ENCODE measurements around the gene LYVE1. TPM values are rescaled to one million over a fixed set of nuclear protein-coding genes. Genes with fewer than 3 reads are reported as not detected.

The LYVE1 gene
- total and polyA plus RNA-seq, 2 of the 13 experiments (the other 11 are each of a cell fraction or from before 2014, with no cell fraction given), result 1.2 to 1.4 TPM

DNA sequence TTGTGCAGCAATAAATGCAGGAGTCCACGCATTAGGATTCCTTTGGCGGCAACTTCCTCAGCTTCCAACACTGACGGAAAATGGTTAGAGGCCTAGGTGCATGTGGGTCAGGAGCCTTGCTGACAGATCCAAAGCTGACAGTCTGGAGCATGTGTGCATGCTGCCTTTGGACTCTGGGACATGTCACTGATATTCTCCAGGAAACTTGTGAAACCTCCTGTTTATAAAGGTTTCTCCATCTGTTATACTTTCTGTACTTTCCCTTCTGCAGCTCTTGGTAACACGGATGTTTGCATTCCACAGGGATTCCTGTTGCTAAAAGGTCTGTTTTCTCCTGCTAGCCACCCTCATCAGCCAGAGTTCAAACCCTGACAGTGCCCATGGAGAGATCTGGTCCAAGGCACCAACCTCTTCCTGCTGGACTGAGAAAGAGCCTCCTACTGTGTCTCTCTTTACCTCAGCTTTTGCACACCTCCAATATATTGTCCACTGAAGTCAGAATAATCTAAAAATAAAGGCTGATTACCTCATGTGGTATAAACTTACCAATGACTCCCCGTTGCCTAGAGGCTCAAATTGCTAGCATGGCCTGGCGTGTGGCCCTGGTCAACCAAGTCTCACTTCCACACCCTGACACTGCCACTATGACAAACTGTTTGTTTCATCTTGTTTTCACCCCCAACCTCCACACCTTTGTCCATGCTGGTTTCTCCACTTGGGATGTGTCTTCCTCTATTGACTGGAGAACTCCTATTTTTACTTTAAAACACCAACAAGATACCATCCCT is 31.1 kb upstream of the LYVE1 start (continued):
- peak; percentile 43; the same call in 1 of the 2 replicates for TF ChIP-seq CREM (IDR thresholded peaks at IDR 0.05)
- no peak for TF ChIP-seq CREM (CRISPR knock-in tag; IDR thresholded peaks at IDR 0.05)
- TF ChIP-seq, protein P1, sequence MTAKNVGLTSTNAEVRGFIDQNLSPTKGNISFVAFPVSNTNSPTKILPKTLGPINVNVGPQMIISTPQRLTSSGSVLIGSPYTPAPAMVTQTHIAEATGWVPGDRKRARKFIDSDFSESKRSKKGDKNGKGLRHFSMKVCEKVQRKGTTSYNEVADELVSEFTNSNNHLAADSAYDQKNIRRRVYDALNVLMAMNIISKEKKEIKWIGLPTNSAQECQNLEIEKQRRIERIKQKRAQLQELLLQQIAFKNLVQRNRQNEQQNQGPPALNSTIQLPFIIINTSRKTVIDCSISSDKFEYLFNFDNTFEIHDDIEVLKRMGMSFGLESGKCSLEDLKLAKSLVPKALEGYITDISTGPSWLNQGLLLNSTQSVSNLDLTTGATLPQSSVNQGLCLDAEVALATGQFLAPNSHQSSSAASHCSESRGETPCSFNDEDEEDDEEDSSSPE (CRISPR knock-in tag; IDR thresholded peaks at IDR 0.05), result no peak
- no peak for TF ChIP-seq NFIB (CRISPR knock-in tag; IDR thresholded peaks at IDR 0.05; ENCODE audit: borderline replicate concordance)
- TF ChIP-seq, protein P2, sequence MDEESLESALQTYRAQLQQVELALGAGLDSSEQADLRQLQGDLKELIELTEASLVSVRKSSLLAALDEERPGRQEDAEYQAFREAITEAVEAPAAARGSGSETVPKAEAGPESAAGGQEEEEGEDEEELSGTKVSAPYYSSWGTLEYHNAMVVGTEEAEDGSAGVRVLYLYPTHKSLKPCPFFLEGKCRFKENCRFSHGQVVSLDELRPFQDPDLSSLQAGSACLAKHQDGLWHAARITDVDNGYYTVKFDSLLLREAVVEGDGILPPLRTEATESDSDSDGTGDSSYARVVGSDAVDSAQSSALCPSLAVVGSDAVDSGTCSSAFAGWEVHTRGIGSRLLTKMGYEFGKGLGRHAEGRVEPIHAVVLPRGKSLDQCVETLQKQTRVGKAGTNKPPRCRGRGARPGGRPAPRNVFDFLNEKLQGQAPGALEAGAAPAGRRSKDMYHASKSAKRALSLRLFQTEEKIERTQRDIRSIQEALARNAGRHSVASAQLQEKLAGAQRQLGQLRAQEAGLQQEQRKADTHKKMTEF (CRISPR knock-in tag; IDR thresholded peaks at IDR 0.05), result 0 out of 2 replicates have a peak, but pooled peaks have one; percentile 18
- TF ChIP-seq, protein P3, sequence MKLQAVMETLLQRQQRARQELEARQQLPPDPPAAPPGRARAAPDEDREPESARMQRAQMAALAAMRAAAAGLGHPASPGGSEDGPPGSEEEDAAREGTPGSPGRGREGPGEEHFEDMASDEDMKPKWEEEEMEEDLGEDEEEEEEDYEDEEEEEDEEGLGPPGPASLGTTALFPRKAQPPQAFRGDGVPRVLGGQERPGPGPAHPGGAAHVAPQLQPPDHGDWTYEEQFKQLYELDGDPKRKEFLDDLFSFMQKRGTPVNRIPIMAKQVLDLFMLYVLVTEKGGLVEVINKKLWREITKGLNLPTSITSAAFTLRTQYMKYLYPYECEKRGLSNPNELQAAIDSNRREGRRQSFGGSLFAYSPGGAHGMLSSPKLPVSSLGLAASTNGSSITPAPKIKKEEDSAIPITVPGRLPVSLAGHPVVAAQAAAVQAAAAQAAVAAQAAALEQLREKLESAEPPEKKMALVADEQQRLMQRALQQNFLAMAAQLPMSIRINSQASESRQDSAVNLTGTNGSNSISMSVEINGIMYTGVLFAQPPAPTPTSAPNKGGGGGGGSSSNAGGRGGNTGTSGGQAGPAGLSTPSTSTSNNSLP (IDR thresholded peaks at IDR 0.05; ENCODE audit: low read depth, low read length), result peak; percentile 32
- TF ChIP-seq CEBPG (CRISPR knock-in tag; IDR thresholded peaks at IDR 0.05), result peak; percentile 25; the same call in 1 of the 2 replicates
- 0 out of 2 replicates have a peak, but pooled peaks have one; percentile 26 for TF ChIP-seq KDM5B (CRISPR knock-in tag; IDR thresholded peaks at IDR 0.05; ENCODE audit: borderline replicate concordance)
- peak; percentile 45 for TF ChIP-seq FOSL2 (CRISPR knock-in tag; IDR thresholded peaks at IDR 0.05)
- TF ChIP-seq SMC3 (IDR thresholded peaks at IDR 0.05; ENCODE audit: low read length), result 0 out of 2 replicates have a peak, but pooled peaks have one; percentile 12
- TF ChIP-seq ZFP1 (CRISPR knock-in tag; IDR thresholded peaks at IDR 0.05), result no peak
- peak; percentile 39; the same call in 1 of the 2 replicates for TF ChIP-seq RCOR2 (CRISPR knock-in tag; IDR thresholded peaks at IDR 0.05)
- 0 out of 2 replicates have a peak, but pooled peaks have one; percentile 12 for TF ChIP-seq MIXL1 (CRISPR knock-in tag; IDR thresholded peaks at IDR 0.05)
- TF ChIP-seq EP300 (IDR thresholded peaks at IDR 0.05; ENCODE audit: low read depth in 2 of 2, low read length in 2 of 2), result peak in 1 of 2 experiments; percentile 66; a peak in 1 of 4 replicates
- no peak for TF ChIP-seq EP300 (CRISPR knock-in tag; IDR thresholded peaks at IDR 0.05; ENCODE audit: borderline replicate concordance)
- TF ChIP-seq RBM22 (optimal IDR thresholded peaks at IDR 0.05; ENCODE audit: low read length), result no peak
- TF ChIP-seq SRSF1 (optimal IDR thresholded peaks at IDR 0.05; ENCODE audit: low read depth, low read length), result no peak
- TF ChIP-seq, protein P4, sequence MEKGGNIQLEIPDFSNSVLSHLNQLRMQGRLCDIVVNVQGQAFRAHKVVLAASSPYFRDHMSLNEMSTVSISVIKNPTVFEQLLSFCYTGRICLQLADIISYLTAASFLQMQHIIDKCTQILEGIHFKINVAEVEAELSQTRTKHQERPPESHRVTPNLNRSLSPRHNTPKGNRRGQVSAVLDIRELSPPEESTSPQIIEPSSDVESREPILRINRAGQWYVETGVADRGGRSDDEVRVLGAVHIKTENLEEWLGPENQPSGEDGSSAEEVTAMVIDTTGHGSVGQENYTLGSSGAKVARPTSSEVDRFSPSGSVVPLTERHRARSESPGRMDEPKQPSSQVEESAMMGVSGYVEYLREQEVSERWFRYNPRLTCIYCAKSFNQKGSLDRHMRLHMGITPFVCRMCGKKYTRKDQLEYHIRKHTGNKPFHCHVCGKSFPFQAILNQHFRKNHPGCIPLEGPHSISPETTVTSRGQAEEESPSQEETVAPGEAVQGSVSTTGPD (CRISPR knock-in tag; IDR thresholded peaks at IDR 0.05), result no peak
- no peak for TF ChIP-seq ZNF549 (CRISPR knock-in tag; IDR thresholded peaks at IDR 0.05)
- peak; percentile 32; the same call in 1 of the 2 replicates for TF ChIP-seq HOXA3 (CRISPR knock-in tag; IDR thresholded peaks at IDR 0.05)
- TF ChIP-seq ZFY (CRISPR knock-in tag; IDR thresholded peaks at IDR 0.05), result peak; percentile 59
- TF ChIP-seq, protein P5, sequence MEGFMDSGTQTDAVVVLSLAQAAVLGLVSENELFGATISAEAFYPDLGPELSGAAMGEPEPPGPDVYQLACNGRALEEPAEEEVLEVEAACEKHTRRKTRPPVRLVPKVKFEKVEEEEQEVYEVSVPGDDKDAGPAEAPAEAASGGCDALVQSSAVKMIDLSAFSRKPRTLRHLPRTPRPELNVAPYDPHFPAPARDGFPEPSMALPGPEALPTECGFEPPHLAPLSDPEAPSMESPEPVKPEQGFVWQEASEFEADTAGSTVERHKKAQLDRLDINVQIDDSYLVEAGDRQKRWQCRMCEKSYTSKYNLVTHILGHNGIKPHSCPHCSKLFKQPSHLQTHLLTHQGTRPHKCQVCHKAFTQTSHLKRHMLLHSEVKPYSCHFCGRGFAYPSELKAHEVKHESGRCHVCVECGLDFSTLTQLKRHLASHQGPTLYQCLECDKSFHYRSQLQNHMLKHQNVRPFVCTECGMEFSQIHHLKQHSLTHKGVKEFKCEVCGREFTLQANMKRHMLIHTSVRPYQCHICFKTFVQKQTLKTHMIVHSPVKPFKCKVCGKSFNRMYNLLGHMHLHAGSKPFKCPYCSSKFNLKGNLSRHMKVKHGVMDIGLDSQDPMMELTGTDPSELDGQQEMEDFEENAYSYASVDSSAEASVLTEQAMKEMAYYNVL (CRISPR knock-in tag; IDR thresholded peaks at IDR 0.05; ENCODE audit: borderline replicate concordance), result peak; percentile 54; the same call in 1 of the 2 replicates
- TF ChIP-seq RXRA (CRISPR knock-in tag; IDR thresholded peaks at IDR 0.05), result no peak
- TF ChIP-seq ZNF773 (CRISPR knock-in tag; IDR thresholded peaks at IDR 0.05; ENCODE audit: borderline replicate concordance), result no peak

All from HepG2 (cell line).